ENCODE results near the gene EPHA3.

Gene EPHA3

DNA sequence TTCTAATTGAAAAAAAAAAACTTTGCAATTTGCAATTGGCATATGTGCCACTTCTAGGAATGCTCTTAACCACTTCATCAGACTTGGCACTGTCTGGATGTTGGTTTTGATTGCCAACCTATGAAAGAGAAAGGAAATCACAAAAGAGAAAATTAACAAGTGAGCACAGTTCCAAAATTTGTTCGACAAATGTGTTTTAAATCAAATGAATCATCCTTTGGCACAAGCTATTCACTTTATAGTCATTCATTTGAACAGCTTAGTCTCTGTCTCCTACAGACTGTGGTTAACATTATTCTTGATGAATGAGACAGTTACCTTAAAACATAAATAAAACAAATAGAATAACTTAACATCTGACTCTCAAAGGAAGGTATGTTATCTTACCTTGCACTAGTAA, 265.0 kb downstream of the EPHA3 start:
- DNase-seq: no peak

DNA sequence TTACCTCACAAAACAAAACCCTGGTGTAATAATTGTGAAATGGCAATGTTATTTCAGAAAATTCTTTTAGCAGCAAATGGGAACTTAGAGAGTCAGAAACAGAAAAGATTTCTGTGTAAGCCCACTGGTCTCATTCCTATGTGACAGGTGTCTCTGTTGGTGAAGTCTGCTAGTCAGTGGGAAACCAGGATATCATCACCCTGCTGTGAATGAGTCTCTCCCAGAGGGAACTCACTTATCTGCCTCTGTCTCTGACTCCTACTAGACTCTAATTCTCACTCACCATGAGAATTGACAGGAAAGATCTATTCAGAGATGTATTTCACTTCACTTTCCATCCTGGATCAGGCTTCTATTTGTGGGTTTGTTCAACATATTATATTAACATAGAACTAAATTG, 266.0 kb downstream of the EPHA3 start:
- DNase-seq: no peak

DNA sequence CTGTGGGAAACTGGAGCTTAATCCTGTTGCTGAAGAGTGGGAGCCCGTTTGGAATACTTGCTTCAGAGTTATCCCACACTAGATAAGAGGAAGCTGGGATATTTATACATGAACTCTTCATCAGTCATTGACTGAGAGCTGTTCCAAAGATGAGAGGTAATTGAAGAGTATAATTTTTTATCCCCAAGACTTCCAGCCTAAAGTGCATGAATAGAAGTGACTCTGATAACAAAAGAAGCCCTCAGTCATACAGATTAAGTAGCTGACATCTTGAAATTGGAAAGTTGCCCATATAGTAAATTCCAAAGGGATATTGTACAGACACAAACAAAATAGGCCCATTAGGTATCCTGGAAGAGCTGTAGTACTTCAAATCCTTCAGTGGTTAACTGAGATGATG, 268.0 kb downstream of the EPHA3 start:
- DNase-seq: no peak

DNA sequence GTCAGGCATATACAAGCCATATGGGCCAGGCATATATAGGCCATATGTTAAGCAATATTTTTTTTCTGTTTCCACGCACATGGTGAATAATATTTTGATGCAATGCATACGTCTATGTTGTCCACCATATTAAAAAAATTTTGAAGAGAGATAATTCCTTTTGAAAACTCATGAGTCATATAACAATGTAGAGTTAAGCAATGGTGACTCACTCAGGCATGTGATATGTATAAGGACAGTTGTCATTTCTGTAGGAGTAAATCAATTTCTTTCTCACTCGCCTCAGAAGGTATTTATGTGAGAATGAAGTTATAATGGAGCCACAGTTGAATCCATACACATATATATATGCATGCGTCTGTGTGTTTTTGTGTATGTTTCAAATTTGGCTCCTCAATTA, 272.6 kb downstream of the EPHA3 start:
- DNase-seq: no peak

DNA sequence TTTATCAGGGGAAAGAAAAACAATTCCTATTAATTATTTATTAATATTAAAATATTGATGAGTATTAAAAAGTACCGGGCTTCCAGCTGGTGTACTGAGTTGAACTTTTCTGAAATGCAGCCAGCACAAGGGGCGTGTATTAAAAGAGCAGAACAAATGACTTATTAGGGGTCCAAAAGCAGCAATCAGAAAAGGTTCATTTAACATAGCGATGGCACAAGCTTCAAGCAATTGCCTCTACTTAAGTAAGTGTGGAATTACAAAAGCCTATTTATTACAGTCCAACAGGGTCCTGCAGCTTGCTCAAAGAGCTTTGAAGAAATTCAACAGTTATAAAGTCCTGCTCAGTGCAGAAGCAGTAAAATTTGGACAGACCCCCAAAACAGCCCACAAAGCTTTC, 285.6 kb downstream of the EPHA3 start:
- no peak for DNase-seq

DNA sequence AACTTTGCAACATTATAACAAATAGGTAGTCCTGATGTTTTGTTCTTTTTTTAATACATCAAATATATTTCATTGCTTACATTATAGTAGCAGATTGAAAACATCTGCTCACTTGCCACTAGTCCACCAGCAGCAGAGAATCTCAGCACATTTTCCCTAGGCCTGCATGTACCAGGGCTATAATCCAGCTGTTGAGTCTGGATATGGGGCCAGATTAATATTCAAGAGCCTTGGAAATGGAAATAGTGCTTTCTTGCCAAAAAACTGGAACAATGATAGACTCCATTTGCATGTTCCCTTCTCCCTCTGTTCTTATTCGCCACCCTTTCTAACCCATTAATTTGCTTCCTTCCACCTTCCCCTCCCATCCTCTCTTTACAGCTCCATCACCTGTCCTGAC, 288.0 kb downstream of the EPHA3 start:
- DNase-seq: no peak

DNA sequence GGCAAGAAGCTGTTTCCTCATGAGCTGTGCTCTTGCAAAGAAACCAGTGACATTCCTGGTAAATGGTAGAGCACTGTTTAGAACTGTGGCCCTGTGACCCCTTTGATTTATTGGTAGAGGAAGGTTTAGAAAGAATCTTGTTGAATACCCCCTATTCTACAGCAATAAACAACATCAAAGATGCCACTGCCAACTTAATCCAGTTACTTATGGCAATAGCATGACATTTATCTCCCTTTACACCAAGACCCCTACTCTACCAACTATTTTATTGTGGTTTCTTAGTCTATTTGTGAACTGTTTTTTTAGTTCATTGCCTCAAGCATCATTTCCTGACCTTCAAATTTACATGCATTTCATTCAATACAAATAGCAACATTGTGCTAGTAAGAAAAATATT, 288.6 kb downstream of the EPHA3 start:
- DNase-seq: no peak

DNA sequence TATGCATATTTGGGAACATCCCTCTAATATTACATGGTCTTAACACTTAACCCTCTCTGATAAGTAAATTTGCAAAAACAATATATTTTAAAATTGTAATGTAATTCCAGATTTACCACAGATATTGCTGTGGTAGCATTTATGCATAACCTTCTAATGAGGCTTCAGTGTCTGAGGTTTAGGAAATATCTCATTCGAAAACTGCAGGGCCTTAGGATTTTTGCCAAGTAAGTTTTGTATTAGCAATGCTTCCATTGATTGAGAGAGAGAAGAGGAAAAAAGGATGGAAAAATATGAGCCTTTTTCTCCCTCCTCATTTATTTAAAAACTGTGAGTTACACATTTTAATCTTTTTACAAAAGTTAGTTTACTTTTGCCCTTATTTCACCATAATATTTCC, 294.6 kb downstream of the EPHA3 start:
- no peak for DNase-seq

DNA sequence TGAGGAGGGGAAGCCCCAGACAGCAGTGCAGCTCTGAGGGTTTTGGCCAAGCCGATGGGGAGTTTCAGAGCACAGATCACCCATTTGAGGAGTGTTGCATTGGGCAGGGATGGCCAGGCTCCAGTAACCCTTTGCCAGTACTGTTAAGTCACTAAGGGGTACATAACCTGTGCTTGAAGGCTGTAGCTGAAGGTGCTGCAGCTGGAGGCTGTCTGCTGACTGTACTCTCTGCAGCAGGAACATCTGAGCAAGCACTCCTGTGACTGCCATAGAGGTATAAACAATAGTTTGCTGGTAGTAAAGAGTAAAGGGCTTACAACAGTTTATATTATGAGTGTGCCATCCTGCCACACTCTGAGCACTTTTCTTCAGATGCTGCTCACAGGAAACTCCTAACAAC, 297.8 kb downstream of the EPHA3 start:
- DNase-seq: no peak

DNA sequence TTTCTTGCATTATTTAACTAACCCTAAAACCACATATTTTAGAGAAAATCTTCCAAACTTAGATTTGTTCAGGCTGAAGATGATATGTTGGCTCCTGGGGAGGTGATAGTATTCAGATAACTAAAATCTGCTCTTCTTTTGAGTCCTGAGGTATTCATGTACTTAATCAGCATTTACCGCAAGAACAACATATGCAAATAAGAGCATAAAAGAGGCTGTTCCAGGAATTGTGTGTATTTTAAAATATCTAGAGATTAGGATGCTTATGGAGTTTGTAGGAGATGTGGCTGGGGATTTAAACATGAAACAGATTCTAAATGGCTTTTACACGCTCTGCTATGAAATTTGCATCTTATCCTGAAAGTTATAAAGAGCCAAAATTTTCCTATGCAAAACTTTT, 298.2 kb downstream of the EPHA3 start:
- DNase-seq: no peak

DNA sequence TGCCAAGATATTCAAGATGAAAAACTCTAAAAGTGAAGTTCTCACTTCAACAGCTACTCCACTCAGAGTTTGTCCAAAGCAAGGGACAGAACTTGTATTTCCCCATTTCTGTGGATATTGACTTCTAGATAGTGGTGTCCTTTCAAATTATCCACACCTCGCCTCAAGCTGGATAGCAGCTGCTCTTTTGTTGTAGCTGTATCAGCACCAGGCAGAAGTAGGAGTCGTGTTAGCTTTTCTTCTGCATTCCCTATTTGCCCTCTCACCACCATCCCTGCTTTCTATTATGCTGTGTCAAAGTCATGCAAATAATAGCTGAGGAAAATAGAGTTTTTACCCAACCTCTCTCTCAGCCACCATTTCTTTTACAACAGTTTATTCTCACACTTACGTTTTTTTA, 303.8 kb downstream of the EPHA3 start:
- no peak for DNase-seq

DNA sequence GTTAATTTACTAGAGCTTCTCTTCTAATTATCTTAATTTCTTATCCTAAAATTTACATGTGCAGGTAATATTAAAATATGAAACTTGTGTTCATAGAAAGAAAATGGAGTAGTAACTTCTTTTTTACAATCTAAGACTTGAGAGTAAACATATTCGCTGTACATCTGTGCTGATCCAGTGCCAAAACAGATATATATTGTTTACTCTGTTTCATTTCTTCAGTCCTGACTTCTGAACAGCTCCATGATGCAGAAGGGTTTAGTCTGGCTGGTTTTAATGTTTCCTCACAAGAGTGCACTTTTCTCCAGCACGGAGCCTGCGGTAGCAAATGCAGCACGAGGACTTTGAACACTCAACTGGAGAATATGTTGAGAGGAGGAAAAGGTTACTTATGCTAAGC, 306.8 kb downstream of the EPHA3 start:
- DNase-seq: no peak

DNA sequence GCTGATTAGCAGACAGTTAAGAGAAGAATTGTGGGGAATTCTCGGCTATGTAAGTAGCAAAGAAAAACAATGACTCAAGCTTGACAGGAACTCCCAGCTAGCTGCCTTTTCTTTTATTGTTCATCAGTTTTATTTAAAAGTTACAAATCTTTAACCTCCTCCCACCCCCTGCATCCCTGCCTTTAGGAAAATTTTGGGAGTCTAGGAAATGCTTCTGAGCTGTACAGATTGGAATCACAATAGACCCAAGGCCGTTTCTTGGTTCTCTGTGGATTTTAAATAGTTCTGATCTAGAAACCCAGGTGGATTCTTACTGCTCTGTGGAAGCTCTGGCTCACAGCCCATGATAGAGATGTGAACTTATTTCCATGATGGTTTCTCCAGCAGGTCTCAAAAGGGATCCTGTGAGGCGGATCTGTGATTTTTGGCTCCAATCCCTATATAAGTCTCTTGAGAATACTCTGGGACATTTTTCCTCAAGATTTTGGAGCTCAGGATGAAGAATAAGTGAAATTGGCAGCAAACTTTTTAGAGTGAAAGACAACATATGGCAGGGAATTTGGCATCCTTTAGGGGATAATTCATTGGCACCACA, 312.3 kb downstream of the EPHA3 start:
- DNase-seq: no peak

DNA sequence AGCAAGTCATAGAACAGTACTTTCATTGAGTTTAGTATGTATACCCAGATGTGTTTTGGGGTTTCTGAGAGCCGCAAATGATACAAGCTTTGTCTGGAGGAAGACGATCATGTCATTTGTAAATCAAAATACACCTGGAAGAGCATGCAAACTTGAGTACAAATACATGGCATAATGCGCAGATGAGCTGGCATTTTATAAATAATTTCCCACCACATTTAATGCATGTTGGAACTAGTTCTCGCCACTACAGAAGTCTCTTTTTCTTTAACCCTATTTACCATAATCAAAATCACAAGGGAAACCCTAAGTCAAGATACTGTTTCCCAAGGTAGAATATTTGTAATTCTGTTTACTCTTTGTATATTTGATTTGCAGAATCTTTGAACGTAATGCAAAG, 318.6 kb downstream of the EPHA3 start:
- no peak for DNase-seq

DNA sequence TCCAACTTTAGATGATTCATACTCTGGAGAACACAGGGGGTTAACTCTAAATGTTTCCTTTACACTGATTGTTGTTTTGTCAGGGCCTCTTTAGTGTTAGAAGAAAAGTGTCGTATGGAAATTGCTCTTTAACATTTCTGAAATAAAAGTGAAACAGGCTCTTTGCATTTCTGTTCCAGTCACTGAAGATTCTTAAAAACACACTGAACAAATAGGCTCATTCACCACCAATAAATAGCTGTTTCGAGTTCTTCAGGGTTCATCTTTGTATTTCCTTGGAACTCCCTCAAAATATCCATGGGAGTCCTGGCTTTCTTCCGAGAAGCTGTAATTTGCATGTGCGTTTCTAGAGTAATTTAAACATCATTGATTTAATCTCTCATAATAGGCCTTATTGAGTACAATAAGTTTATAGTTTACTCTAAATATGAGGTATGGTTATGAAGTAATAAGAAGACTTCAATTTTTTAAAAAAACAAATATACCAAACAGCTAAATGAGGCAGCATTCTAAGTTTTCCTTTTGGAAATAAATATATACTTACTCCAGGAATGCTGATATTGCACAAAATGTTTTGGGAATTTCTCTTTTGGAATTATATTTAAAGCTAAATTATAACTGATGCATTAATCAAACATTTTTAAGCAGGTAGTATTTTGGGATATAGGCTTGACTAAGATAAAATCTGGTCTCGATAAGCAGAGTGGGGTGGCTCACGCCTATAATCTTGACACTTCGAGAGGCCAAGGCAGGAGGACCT, 327.4 kb downstream of the EPHA3 start:
- no peak for DNase-seq

DNA sequence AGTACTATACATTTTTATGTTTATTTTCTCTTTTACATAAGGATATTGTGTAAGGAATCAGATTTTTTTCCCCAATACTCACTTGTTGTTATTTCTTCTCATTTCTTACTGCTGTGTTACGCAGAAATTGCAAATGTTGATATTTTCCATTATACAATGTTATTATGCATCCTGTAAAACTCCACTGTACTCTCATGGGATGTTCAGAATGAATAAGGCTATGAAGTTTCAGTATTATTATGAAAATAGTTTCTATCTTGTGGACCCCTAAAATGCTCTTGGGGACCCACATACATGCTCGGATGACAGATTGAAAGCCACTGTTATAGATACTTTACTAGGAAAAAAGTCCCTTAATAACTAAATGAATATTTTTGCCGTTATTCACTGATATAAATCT, 329.4 kb downstream of the EPHA3 start:
- no peak for DNase-seq

DNA sequence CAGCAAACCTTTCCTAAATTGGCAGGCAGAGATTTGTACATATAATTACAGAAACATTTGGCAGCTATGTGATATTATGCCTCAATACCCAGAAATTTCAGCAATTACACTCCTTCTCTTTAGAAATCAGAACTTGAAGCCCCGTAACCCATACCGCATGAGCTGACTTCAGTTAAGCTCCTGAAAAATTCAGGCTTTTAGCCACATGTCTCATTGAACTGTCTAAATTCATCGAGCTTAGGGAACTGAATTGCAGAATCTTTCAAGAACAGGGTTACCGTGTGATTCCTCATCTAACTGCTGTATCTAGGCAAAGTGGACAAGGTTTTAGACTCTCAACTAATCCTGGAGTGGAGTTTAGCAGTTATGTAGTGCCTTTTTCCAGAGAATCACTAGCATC, 333.0 kb downstream of the EPHA3 start:
- DNase-seq: no peak

DNA sequence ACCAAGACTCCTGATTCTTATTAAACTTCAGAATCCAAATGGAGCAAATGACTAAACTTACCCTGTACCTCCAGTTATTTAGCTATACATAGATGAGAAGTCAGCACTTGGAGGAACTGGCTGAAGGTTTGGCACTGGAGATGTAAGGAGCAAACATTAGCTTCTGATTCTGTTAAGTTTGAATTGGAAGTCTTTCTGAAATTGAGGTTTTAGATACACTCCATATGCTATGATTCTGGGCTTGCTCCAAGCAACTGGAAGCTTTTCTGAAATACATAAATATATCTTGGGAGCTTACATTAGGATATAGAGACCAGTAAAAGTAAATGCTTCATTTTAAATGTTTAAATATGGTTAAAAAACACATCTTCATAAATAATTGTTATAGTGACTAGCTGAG, 333.7 kb downstream of the EPHA3 start:
- DNase-seq: no peak

DNA sequence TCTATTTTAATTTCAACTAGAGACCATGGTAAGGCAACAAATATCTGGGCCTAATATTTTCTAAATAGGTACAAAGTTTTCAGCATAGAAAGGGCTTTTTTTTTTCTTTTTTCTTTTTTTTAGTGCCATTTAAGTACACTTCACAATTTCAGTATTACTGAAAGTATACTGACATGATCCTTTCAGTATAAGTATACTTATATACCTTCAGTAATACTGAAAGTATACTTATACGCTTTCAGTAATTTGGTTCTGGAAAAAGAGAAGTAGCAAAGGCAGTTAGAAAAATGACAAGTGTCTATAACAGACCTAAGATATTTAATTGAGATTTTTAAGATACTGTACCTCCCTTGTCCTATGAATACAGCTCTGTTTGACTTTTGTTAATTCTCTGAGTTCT, 339.2 kb downstream of the EPHA3 start:
- DNase-seq: no peak

DNA sequence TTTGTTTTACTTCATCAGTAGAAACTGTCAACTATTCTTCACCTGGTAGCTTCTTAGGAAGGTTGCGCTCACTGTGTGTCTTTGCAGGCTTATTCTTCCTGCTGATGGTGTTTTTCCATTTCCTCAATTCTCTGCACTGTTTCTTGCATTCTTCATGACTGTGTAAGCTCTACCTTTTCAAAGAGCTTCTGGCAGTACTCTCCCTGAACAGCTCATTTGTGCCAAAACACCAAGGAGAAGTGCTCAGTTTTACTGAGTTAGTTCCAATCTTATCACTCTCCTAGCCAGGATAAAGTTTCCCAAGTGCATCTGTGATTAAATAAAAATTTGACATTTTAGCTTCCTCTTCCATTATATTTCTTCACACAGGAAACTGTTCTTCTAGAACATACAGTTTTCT, 339.8 kb downstream of the EPHA3 start:
- no peak for DNase-seq

DNA sequence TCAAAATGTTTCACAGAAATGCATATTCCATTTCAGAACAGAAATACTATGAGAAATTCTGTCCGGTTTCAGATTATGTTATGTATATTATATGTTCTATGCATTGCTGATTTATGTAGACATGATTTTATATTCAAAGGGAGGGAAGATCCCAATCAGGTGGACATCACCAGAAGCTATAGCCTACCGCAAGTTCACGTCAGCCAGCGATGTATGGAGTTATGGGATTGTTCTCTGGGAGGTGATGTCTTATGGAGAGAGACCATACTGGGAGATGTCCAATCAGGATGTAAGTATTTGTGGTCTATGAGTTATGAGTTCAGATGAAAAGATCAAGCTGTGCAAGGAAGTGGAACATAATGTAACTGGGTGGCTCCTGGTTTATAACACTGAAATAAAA, 341.7 kb downstream of the EPHA3 start:
- DNase-seq: no peak

DNA sequence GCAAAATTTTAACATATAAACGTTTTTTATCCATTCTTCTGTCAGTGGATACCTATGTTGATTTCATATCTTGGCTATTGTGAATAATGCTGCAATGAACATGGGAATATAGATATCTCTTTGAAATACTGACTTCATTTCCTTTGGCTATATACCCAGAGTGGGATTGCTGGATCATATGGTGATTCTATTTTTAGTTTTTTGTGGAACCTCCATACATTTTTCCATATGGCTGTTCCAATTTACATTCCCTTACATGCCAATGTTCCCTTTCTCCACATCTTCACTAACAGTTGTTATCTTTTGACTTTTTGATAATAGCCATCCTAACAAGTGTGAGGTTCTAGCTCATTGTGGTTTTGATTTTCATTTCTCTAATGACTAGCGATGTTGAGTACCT, 344.6 kb downstream of the EPHA3 start:
- DNase-seq: no peak

DNA sequence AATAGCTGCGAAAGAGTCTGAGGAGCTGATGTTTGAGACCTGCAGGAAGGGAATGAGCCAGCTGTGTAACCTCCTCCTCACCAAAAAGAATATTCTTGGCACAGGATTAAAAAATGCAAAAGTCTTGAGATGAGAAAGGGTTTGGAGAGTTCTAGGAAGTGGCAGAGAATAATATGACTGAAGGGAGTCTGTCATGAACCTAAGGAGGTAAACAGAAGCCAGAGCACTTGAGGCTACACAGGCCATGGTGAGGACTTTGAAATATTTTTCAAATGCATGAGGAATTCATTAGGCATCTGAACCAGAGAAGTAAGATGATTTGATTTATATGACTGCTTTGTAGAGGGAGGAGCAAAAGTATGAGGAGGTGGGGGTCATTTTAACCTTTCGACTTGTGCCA, 347.8 kb downstream of the EPHA3 start:
- no peak for DNase-seq

DNA sequence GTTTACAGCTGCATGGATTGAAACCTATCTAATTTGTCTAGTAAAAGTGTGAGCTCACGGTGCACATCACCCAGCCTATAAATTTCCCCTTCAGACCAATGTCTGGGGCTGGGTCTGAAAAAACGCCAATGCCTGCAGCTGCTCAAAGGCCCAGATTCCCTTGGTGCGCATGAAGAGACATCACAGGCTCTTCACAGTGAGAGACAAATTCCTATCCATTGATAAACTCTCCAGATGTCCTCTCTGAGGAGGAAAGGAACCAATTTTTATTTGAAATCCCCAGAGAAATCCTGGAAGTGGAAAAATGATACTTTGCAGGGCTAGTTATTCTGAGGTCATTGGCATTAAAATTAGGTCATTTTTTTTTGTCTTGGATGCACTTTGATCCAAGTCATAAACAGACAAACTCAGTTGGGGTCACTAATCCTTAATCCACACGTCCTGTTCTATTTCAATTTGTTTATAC, 360.5 kb downstream of the EPHA3 start:
- DNase-seq: no peak

DNA sequence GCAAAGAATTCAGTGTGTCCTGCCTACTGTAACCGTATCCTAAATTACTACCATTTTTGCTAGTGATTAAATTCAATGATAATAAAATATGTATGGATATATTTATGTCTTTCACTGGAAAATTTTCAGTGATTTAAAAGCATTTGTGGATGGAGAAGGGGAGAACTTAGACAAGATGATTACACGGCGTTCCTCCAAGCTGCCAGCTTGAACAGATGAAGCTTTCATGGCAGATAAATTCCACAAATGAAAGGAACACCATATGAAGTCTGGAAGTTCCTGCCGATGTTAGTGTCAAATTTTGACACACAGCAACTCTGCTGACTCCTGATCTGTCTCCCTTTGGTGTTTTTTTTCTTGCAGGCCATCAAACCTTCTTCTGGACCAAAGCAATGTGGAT, 364.7 kb downstream of the EPHA3 start:
- DNase-seq: no peak
